Spleen (tissue), 7 donors: Measurements from ENCODE around the gene CHCHD6.

Experiments
- CTCF ChIP-seq, 11 experiments: fragments of 200-600 bp in 7 of 11; fragments of 450-650 bp in 4 of 11; sonication (generic) in 4 of 11; IDR thresholded peaks in 8 of 11; conservative IDR thresholded peaks in 3 of 11; 1 replicate in 7 of 11; 2 replicates in 4 of 11; pipeline versions ENCODE4 v1.4.0 to v1.8.0; 2016 to 2021; ENCODE audit warnings: antibody characterized with exemption in 11 of 11, inconsistent platforms in 4 of 11, mild to moderate bottlenecking in 1 of 11
- POLR2A ChIP-seq, 3 donors: fragments of 450-650 bp; IDR thresholded peaks; one replicate each; pipeline ENCODE4 v1.5.1; 2017; ENCODE audit warnings: antibody characterized with exemption in 3 of 3, mild to moderate bottlenecking in 1 of 3
- donor health status: DM: no; HTN: no; CAD: no; lungs with moderate emphysema.
- donor health status: DM: no; HTN: no; CAD: no.
- donor health status: DM: no; HTN: no; CAD: no.

GRCh38 chr3:126937533-126937932 is 233.5 kb downstream of the CHCHD6 start:
- no peak for TF ChIP-seq POLR2A (IDR thresholded peaks at IDR 0.05)
- no peak for TF ChIP-seq CTCF (IDR thresholded peaks at IDR 0.05 in 8 of 11, conservative IDR thresholded peaks at IDR 0.05 in 3 of 11)
